Endodermal cell (in vitro differentiated cells): ENCODE data around the gene BEAN1. TPM values are rescaled to one million over a fixed set of nuclear protein-coding genes. Genes with fewer than 3 reads are reported as not detected.
"Not testable (repeated sequence)": the region's sequence is repeated elsewhere in the genome, so short reads cannot be mapped to it uniquely, and the experiment has no call there.

Experiments
- DNase-seq: peaks from one replicate; pipeline ENCODE4 v3.0.0-alpha.2; 2017
- H3K27ac ChIP-seq: 2 replicates; pipeline ENCODE4 v1.5.1; 2013; ENCODE audit warnings: mild to moderate bottlenecking, low read depth, low read length, moderate library complexity
- H3K27me3 ChIP-seq: 2 replicates; pipeline ENCODE4 v1.6.1; 2013; ENCODE audit warnings: mild to moderate bottlenecking, low read length, moderate library complexity; ENCODE audit not compliant: insufficient read depth, control insufficient read depth, poor library complexity, severe bottlenecking
- H3K36me3 ChIP-seq: 2 replicates; pipeline ENCODE4 v1.7.0; 2013; ENCODE audit warnings: mild to moderate bottlenecking, low read length, moderate library complexity; ENCODE audit not compliant: control insufficient read depth, insufficient read depth
- H3K4me1 ChIP-seq: one replicate; pipeline ENCODE4 v1.7.0; 2013; ENCODE audit warnings: low read length; ENCODE audit not compliant: control insufficient read depth, insufficient read depth
- H3K4me3 ChIP-seq: 2 replicates; pipeline ENCODE4 v1.5.1; 2013; ENCODE audit warnings: mild to moderate bottlenecking, low read length, moderate library complexity
- H3K9ac ChIP-seq: 2 replicates; pipeline ENCODE4 v1.6.1; 2013; ENCODE audit warnings: mild to moderate bottlenecking, low read length, moderate library complexity; ENCODE audit not compliant: poor library complexity, severe bottlenecking; ENCODE audit errors: extremely low read depth
- H3K9me3 ChIP-seq: 2 replicates; pipeline ENCODE4 v1.6.1; 2013; ENCODE audit warnings: mild to moderate bottlenecking, low read length, moderate library complexity; ENCODE audit not compliant: control insufficient read depth
- H3K27ac Mint-ChIP-seq: 2 replicates; pipeline ENCODE4 v1.8.0; 2020; ENCODE audit warnings: mixed read lengths
- H3K27me3 Mint-ChIP-seq: 2 replicates; pipeline ENCODE4 v1.8.0; 2021; ENCODE audit warnings: mild to moderate bottlenecking, mixed read lengths; ENCODE audit not compliant: insufficient read depth
- H3K36me3 Mint-ChIP-seq: 2 replicates; pipeline ENCODE4 v1.8.0; 2020; ENCODE audit warnings: low read depth, mixed read lengths
- H3K4me1 Mint-ChIP-seq: 2 replicates; pipeline ENCODE4 v1.8.0; 2020; ENCODE audit warnings: mixed read lengths
- H3K4me3 Mint-ChIP-seq: 2 replicates; pipeline ENCODE4 v1.8.0; 2020; ENCODE audit warnings: mild to moderate bottlenecking, moderate library complexity, mixed read lengths
- H3K9me3 Mint-ChIP-seq: 2 replicates; pipeline ENCODE4 v1.8.0; 2020; ENCODE audit warnings: mild to moderate bottlenecking, mixed read lengths
- WGBS, 2 experiments: methylation state at CpG; one replicate each; pipeline versions ENCODE4 v1.1.5 to v1.1.7; 2013; ENCODE audit warnings: missing lambda C conversion rate in 2 of 2, mixed read lengths in 1 of 2; ENCODE audit not compliant: insufficient coverage in 1 of 2, insufficient read length in 1 of 2; 5-methylcytosine and 5-hydroxymethylcytosine counted together
- total RNA-seq, 2 donors: library from RNA; stranded (reverse); fragmentation: NEBNext Ultra II Directional in 1 of 2; extraction: Animal tissue kit (Norgen Biotek cat#: 25700) in 1 of 2; gene quantifications; 2 replicates in 1 of 2; 3 replicates in 1 of 2; pipeline ENCODE4 v1.2.1, GENCODE V29; 2021
- TF ChIP-seq, protein P1 (sequence below): fragments of 200-600 bp; sonication (generic); conservative IDR thresholded peaks from 2 replicates; pipeline ENCODE4 v1.5.0; 2021; ENCODE audit warnings: antibody characterized with exemption, mild to moderate bottlenecking

BEAN1 gene
- total RNA-seq, 2 donors from 2014 or later, result 0.18 TPM; not detected in 1

DNA sequence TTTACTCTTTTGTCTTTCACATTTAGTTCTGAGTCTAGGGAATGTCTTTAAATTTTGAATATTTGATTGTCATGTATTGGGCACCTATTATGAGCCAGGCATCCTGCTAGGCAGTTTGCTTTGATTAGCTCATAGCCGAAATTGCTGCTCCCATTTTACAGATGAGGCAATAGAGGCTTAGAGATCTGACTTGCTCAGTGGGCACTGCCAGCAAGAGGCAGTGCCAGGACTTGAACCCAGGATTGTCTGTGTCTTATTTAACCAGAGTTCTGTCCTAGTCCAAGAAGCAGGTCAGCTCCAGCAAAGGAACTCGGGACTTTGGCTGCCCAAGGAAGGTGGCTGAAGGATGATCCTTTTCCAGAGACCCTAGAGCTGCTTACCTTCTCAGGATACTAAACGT, 24.5 kb downstream of the BEAN1 start:
- Histone ChIP-seq H3K4me1 (no peaks in the 10 kb centered on the region), H3K9me3 (no peaks in the 10 kb centered on the region), H3K36me3 (no peaks in the 10 kb centered on the region), H3K4me3 (no peak overlapping the region), H3K9ac (no peak overlapping the region), H3K27me3 (no peaks in the 10 kb centered on the region), H3K27ac (no peak overlapping the region)
- Mint-ChIP-seq H3K36me3 (no peaks in the 10 kb centered on the region), H3K4me3 (no peak overlapping the region), H3K4me1 (no peaks in the 10 kb centered on the region), H3K27me3 (peaks cover 15% of the 10 kb centered on the region), H3K27ac (no peak overlapping the region), H3K9me3 (no peaks in the 10 kb centered on the region)
- peak; percentile 25 for DNase-seq
- TF ChIP-seq, protein P1, sequence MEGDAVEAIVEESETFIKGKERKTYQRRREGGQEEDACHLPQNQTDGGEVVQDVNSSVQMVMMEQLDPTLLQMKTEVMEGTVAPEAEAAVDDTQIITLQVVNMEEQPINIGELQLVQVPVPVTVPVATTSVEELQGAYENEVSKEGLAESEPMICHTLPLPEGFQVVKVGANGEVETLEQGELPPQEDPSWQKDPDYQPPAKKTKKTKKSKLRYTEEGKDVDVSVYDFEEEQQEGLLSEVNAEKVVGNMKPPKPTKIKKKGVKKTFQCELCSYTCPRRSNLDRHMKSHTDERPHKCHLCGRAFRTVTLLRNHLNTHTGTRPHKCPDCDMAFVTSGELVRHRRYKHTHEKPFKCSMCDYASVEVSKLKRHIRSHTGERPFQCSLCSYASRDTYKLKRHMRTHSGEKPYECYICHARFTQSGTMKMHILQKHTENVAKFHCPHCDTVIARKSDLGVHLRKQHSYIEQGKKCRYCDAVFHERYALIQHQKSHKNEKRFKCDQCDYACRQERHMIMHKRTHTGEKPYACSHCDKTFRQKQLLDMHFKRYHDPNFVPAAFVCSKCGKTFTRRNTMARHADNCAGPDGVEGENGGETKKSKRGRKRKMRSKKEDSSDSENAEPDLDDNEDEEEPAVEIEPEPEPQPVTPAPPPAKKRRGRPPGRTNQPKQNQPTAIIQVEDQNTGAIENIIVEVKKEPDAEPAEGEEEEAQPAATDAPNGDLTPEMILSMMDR, result no peak
- WGBS, 2 experiments, result 83 to 94% methylated on average over 2 to 3 of the region's 3 CpGs

DNA sequence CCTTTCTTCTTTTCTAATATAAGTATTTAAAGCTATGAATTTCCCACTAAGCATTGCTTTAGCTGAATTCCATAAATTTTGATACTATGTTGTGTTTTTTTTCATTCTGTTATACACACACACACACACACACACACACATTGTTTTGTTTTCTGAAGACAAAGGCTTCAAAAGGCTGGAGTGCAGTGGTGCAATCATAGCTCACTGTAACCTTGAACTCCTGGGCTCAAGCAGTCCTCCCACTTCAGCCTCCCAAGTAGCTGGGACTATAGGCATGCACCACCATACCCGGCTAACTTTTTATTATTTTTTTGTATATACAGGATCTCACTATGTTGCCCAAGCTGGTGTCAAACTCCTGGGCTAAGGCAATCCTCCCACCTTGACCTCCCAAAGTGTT, 26.1 kb downstream of the BEAN1 start:
- not testable (repeated sequence) for H3K4me1 Mint-ChIP-seq, H3K27me3 ChIP-seq, H3K4me1 ChIP-seq, H3K27ac ChIP-seq, H3K4me3 ChIP-seq, H3K9ac ChIP-seq, H3K36me3 Mint-ChIP-seq, H3K9me3 Mint-ChIP-seq, H3K27me3 Mint-ChIP-seq, H3K36me3 ChIP-seq, H3K9me3 ChIP-seq, H3K27ac Mint-ChIP-seq, H3K4me3 Mint-ChIP-seq
- DNase-seq, result peak; percentile 3
- 88% methylated on average over 1 of the region's 1 CpG; no CpG with 5 or more reads in 1 of the 2 experiments for WGBS, 2 experiments

DNA sequence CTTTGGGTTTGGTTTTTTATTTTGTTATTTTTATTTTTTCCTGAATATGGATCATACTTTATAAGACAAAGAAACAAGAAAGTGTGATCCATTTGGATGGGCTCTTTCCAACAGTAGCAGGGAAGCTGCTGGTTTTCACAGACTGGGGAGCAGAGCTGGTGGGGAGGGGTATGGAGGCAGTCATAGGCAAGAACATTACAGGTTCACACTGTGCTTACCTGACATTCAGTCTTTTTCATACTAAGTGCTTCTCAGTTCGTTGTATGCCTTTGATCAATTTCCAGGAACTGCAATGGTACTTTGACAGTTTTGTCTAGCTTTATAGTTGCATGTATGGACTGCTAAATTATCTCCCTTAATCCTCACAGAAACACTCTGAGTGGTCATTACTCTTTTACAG, 27.7 kb downstream of the BEAN1 start:
- H3K4me3 Mint-ChIP-seq, result no peak overlapping the region
- H3K9ac ChIP-seq, result no peak overlapping the region
- H3K36me3 ChIP-seq, result no peaks in the 10 kb centered on the region
- H3K9me3 ChIP-seq, result no peaks in the 10 kb centered on the region
- TF ChIP-seq, protein P1, result no peak
- peak; percentile 5 for DNase-seq
- no peak overlapping the region for H3K27ac Mint-ChIP-seq
- no peak overlapping the region for H3K27ac ChIP-seq
- no peaks in the 10 kb centered on the region for H3K27me3 ChIP-seq
- H3K4me3 ChIP-seq, result no peak overlapping the region
- H3K4me1 ChIP-seq, result no peaks in the 10 kb centered on the region
- H3K4me1 Mint-ChIP-seq, result no peaks in the 10 kb centered on the region
- peaks cover 15% of the 10 kb centered on the region for H3K27me3 Mint-ChIP-seq
- no peaks in the 10 kb centered on the region for H3K36me3 Mint-ChIP-seq
- 83 to 86% methylated on average over 1 of the region's 1 CpG for WGBS, 2 experiments
- H3K9me3 Mint-ChIP-seq, result no peaks in the 10 kb centered on the region

DNA sequence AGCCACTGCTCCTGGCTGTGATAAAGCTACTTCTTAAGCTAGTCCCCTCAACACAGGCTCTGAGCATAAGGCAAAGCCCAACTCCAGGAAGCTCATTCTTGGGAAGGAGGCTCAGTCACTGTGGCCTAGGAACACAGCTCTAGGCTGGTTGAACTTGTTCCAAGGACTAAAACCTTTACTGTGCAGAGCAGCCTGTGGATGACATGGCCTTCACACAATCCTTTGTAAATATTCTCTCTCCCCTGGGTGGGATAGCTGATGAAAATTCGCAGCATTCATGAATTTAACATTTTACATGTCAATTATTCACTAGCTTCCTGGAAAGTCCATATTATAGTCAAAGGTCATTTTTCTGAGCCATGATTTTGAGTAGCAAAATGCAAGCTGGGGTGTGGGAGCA, 28.9 kb downstream of the BEAN1 start:
- H3K9me3 Mint-ChIP-seq, result no peaks in the 10 kb centered on the region
- H3K27me3 Mint-ChIP-seq, result peaks cover 20% of the 10 kb centered on the region
- H3K27ac Mint-ChIP-seq, result no peak overlapping the region
- TF ChIP-seq, protein P1, result no peak
- Histone ChIP-seq H3K9ac (no peak overlapping the region), H3K9me3 (no peaks in the 10 kb centered on the region), H3K36me3 (no peaks in the 10 kb centered on the region), H3K4me3 (no peak overlapping the region), H3K27me3 (no peaks in the 10 kb centered on the region), H3K4me1 (no peaks in the 10 kb centered on the region), H3K27ac (no peak overlapping the region)
- H3K4me1 Mint-ChIP-seq, result no peaks in the 10 kb centered on the region
- peak; percentile 38 for DNase-seq
- no peaks in the 10 kb centered on the region for H3K36me3 Mint-ChIP-seq
- no peak overlapping the region for H3K4me3 Mint-ChIP-seq
- WGBS, 2 experiments, result 100% methylated on average over 1 of the region's 1 CpG; no CpG with 5 or more reads in 1 of the 2 experiments
